GM21717 (cell line): ENCODE measurements around the gene ZNF503.

Experiments used
- ATAC-seq: cut with Tn5 transposase; IDR thresholded peaks from one replicate; pipeline ENCODE4 v1.9.1; 2021; ENCODE audit warnings: mild to moderate bottlenecking, moderate library complexity; ENCODE audit not compliant: unreplicated experiment

ZNF503 gene

GRCh38 chr10:75407713-75408508 is 6.3 kb upstream of the ZNF503 start:
- ATAC-seq = no peak

DNA sequence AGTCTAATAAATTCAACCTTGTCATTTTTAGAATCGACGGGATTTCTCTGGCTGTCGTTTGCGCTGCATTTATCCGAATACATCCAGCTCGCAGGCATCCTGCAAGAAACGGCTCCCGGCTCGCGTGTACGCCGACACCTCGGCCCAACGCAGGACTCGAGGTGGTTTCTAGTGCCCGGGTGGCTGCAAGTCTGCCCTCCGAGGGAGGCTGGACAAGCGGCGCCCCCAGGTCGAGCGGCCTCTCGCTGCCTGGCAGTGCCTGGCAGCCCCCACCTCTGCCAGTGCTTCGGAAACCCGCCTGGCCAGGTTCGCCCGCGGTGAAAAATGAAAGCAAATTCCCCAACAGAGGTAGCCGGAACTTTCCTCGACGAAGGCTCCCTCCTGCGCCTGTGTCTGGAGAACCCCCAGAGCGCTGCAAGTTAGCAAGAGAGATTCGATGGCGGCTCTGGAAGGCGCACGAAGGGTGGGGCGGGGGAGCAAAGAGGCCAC is 5.7 kb upstream of the ZNF503 start:
- ATAC-seq = no peak

DNA sequence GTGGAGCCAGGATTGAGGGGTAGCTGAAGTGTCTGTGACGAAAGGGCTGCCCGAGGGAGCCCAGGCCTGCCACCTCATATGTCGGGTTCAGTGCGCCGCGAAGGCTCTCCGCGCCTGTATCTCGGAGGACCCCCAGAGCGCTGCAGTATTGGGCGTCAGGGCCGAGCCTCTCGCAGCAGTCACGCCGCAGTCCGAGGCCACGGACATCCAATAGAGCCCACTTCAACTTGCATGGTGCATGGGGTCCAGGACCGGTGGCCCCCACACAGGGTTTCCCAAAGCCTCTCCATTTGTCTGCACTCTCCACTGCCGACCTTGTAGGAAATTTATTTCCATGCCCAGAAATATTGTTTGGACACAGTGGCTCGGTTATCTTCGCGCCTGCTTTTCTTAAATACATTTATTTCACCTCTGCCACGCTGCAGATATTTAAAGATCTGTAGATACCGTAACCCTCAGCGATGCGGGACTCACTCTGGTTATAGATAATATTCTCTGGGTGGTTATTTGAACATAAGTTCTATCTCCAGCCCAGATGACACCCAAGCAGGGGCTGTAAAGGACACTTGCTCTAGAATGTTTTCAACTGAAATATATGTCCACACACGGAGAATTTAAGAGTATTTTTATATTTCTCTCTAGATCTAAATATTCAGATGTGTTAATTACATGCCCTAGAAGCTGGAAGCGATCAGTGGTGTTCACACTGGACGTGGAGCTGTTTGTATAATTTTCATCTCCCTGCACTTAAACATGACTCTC is 5.1 kb upstream of the ZNF503 start:
- no peak for ATAC-seq

- ATAC-seq = no peak
Observed at GRCh38 chr10:75405598-75406461, 4.3 kb upstream of the ZNF503 start.

DNA sequence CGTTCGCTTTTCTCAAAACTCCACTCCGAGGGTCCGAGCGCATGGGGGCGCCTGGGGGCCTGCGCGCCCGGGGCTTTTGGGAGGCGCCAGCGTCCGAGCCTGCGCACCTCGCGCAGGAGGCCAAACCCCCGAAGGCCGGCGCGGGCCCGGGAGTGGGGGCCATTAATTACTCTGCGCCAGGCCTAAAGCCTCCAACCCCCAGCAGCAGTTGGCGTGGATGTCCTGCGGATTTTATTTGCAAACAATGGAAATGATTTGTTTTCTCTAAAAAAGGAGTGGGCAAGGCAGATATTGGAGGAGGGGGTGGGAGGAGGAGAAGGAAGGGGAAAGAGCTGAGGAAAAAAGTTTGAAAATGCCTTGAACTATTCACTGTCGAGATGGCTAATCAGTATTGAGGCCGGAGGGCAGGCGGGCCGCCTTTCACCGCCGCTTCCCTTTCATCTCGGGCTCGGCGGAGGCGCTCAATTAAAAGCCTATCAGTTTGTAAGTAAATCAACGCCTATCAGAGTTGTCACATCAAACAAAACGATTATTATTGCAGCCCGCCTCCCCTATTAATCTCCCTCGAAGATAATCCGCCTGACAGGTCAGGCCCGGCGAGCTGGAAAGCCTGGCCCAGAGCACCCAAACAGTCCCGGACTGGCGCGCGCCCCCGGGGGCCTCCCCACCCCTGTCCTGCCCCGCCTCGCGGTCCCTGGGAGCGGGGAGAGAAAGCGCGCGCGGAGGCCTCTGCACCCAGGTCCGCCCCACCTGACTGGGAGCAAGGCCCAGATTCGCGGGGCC is 3.4 kb upstream of the ZNF503 start:
- ATAC-seq = no peak

DNA sequence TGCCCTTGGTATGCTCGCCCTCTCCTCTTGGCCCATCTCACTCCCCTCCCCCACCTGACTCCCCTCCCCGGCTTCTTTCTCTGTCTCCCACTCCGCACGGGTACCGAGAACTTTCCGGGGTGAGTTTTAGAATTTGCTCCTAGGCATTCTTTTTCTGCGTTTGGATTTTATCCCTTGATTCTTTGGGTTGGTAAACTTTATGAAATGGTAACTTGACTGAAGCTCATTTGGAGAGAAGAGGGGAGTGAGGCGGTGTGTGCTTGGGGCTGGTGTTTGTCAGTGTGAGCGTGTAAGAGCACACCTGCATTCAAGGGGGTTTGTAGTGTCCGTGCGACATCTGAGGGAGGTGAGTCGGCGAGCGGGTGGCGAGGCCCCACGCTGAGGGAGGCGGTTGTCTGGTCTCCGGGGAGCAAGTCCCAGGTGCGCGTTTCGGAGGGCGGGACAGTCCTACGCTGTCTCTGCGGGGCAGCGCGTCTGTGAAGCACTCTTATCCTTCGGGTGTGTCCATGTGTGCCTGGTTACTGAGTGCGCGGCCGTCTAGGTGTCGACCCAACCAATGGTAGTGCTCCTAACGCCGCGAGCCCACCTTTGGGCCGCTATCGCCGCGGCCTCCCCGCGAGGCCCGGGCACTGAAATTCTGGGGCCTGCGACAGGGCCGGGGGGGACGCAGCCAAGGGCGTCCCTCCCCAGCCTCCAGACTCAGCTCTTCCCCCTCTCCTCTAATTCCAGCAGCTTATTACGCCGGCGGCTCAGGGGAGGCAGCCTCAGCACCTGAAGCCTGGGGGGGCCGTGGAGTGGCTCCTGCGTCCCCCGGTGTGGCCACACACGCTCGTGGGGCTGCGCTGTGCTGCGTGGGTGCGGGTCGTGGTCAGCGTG is 2.6 kb upstream of the ZNF503 start:
- ATAC-seq = no peak

- no peak for ATAC-seq
Observed at GRCh38 chr10:75403144-75403938, 1.8 kb upstream of the ZNF503 start.

GRCh38 chr10:75402486-75403143 is 1.1 kb upstream of the ZNF503 start:
- ATAC-seq = no peak

- ATAC-seq = no peak
Observed at GRCh38 chr10:75400771-75401568, 594 bp downstream of the ZNF503 start.

DNA sequence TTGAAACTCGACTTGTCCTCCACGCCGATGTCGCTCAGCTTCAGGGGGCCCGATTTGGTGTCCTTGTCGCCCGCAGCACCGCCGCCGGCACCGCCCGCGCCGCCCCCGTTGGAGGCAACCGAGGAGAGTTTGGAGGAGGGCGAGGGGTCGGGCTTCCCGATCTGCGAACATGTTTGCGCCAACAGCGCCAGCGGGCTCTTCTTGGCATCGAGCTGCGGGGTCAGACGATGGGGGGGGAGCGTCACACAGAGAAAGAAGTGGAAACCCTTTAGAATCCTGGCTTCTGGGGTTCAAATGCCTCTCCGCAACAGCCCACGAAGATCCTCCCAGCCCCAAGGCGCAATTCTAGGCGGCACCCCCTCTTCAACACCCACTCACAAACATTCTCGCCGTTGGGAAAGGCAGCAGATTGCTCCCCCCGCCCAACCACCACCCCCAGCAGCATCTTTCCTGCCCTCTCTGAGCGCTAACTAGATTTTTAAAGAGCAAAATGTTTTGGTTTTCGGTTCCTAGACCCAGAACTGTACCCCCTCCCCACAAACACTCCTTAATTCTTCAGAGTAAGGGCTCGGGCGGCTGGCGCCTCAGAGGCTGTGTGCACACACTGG is 1.3 kb downstream of the ZNF503 start:
- no peak for ATAC-seq

GRCh38 chr10:75399461-75400162 is 2.0 kb downstream of the ZNF503 start:
- ATAC-seq = no peak

- no peak for ATAC-seq
Observed at GRCh38 chr10:75398692-75399460, 2.7 kb downstream of the ZNF503 start.

GRCh38 chr10:75398200-75398691 is 3.3 kb downstream of the ZNF503 start:
- ATAC-seq = no peak

GRCh38 chr10:75397496-75398199 is 3.9 kb downstream of the ZNF503 start:
- no peak for ATAC-seq
